ENCODE results near the gene LAMC3. TPM values are rescaled to one million over a fixed set of nuclear protein-coding genes. Genes with fewer than 3 reads are reported as not detected.

Gene LAMC3
- polyA plus RNA-seq, 1 donor from 2014 or later: 0.04 TPM

- Histone ChIP-seq H3K27me3 (ENCODE audit: insufficient read depth, low read depth, low read length) (peaks cover 20% of the 10 kb centered on the region), H3K4me3 (ENCODE audit: low read length) (peak overlapping the region; percentile 74), H3K9me2 (ENCODE audit: insufficient read depth, low read length) (no peaks in the 10 kb centered on the region), H3K9ac (ENCODE audit: low read length) (no peak overlapping the region), H4K20me1 (ENCODE audit: insufficient read depth) (no peaks in the 10 kb centered on the region), H3F3A (ENCODE audit: insufficient read depth, low read length, poor library complexity, severe bottlenecking) (peaks cover 3% of the 10 kb centered on the region), H2AFZ (ENCODE audit: low read depth, low read length) (no peak overlapping the region), H3K27ac (ENCODE audit: low read length) (no peak overlapping the region), H3K9me3 (ENCODE audit: low read length) (no peaks in the 10 kb centered on the region), H3K36me3 (ENCODE audit: insufficient read depth, low read length) (no peaks in the 10 kb centered on the region), H3K79me2 (replicated peaks; ENCODE audit: insufficient read depth, low read length) (no peaks in the 10 kb centered on the region), H3K4me2 (ENCODE audit: low read length) (no peak overlapping the region)
- TF ChIP-seq CTCF (IDR thresholded peaks at IDR 0.05; ENCODE audit: poor library complexity, severe bottlenecking) (peak; percentile 32), TAF1 (IDR thresholded peaks at IDR 0.05; ENCODE audit: low read depth) (no peak), POLR2AphosphoS5 (IDR thresholded peaks at IDR 0.05) (no peak)
Observed at GRCh38 chr9:131095666-131096268, 86.8 kb downstream of the LAMC3 start.

- Histone ChIP-seq H3K4me3 (ENCODE audit: low read length) (peak within 1 kb of the TSS; percentile 74), H3K9me2 (ENCODE audit: insufficient read depth, low read length) (no peaks in the 10 kb centered on the region), H3K9me3 (ENCODE audit: low read length) (no peaks in the 10 kb centered on the region), H3K36me3 (ENCODE audit: insufficient read depth, low read length) (no peaks in the 10 kb centered on the region), H3K9ac (ENCODE audit: low read length) (peak within 1 kb of the TSS; percentile 47), H4K20me1 (ENCODE audit: insufficient read depth) (no peaks in the 10 kb centered on the region), H3K27me3 (ENCODE audit: insufficient read depth, low read depth, low read length) (peaks cover 20% of the 10 kb centered on the region), H3K79me2 (replicated peaks; ENCODE audit: insufficient read depth, low read length) (no peaks in the 10 kb centered on the region), H2AFZ (ENCODE audit: low read depth, low read length) (no peak within 1 kb of the TSS), H3K27ac (ENCODE audit: low read length) (no peak within 1 kb of the TSS), H3K4me2 (ENCODE audit: low read length) (peak within 1 kb of the TSS; percentile 41), H3F3A (ENCODE audit: insufficient read depth, low read length, poor library complexity, severe bottlenecking) (peaks cover 3% of the 10 kb centered on the region)
- TF ChIP-seq RAD21 (conservative IDR thresholded peaks at IDR 0.05) (no peak), MXI1 (conservative IDR thresholded peaks at IDR 0.05; ENCODE audit: poor library complexity, severe bottlenecking) (peak; percentile 35), TAF1 (IDR thresholded peaks at IDR 0.05; ENCODE audit: low read depth) (no peak), EZH2 (IDR thresholded peaks at IDR 0.05; ENCODE audit: borderline replicate concordance, insufficient read depth, low read length, poor library complexity, severe bottlenecking) (peak; percentile 34), EP300 (conservative IDR thresholded peaks at IDR 0.05; ENCODE audit: poor library complexity, severe bottlenecking) (no peak), POLR2AphosphoS5 (IDR thresholded peaks at IDR 0.05) (peak; percentile 5)
Observed at GRCh38 chr9:131096269-131097125, 87.5 kb downstream of the LAMC3 start, which contains the start of gene AIF1L. TSS of gene AIF1L (plus strand) at chr9:131096531. CDS start at chr9:131096630, 99 bp downstream.

- Histone ChIP-seq H3K9me3 (ENCODE audit: low read length) (no peaks in the 10 kb centered on the region), H3K4me3 (ENCODE audit: low read length) (peak overlapping the region; percentile 74), H2AFZ (ENCODE audit: low read depth, low read length) (no peak overlapping the region), H3K79me2 (replicated peaks; ENCODE audit: insufficient read depth, low read length) (no peaks in the 10 kb centered on the region), H3K4me2 (ENCODE audit: low read length) (peak overlapping the region; percentile 41), H3F3A (ENCODE audit: insufficient read depth, low read length, poor library complexity, severe bottlenecking) (peaks cover 3% of the 10 kb centered on the region), H3K9ac (ENCODE audit: low read length) (peak overlapping the region; percentile 47), H4K20me1 (ENCODE audit: insufficient read depth) (no peaks in the 10 kb centered on the region), H3K36me3 (ENCODE audit: insufficient read depth, low read length) (no peaks in the 10 kb centered on the region), H3K27ac (ENCODE audit: low read length) (no peak overlapping the region), H3K9me2 (ENCODE audit: insufficient read depth, low read length) (no peaks in the 10 kb centered on the region), H3K27me3 (ENCODE audit: insufficient read depth, low read depth, low read length) (peaks cover 20% of the 10 kb centered on the region)
- TF ChIP-seq POLR2AphosphoS5 (IDR thresholded peaks at IDR 0.05) (no peak), EZH2 (IDR thresholded peaks at IDR 0.05; ENCODE audit: borderline replicate concordance, insufficient read depth, low read length, poor library complexity, severe bottlenecking) (peak; percentile 2), CTCF (IDR thresholded peaks at IDR 0.05; ENCODE audit: poor library complexity, severe bottlenecking) (no peak), RAD21 (conservative IDR thresholded peaks at IDR 0.05) (no peak), REST (IDR thresholded peaks at IDR 0.05; ENCODE audit: borderline replicate concordance) (no peak), SMC3 (conservative IDR thresholded peaks at IDR 0.05; ENCODE audit: poor library complexity) (no peak), MXI1 (conservative IDR thresholded peaks at IDR 0.05; ENCODE audit: poor library complexity, severe bottlenecking) (no peak)
Observed at GRCh38 chr9:131097126-131097947, 88.4 kb downstream of the LAMC3 start.

All from neural cell (in vitro differentiated cells).